HepG2 (cell line): Measurements from ENCODE around the gene SASS6. TPM values are rescaled to one million over a fixed set of nuclear protein-coding genes. Genes with fewer than 3 reads are reported as not detected.

Experiments
- ATAC-seq: fragments of 200-7000 bp; cut with Tn5 transposase; 3 replicates; pipeline ENCODE4 v1.9.1; 2020; ENCODE audit warnings: mild to moderate bottlenecking, moderate library complexity
- BruUV-seq: library from RNA; stranded (reverse); fragments of 400-500 nt; replicated peaks from 2 replicates; lab custom pipeline; 2021; lab: Mats Ljungman, UMichigan
- CTCF ChIA-PET: fragments of 300-600 bp; formaldehyde crosslinking; extraction: SDS; loops from one replicate; lab custom pipeline; 2021; ENCODE audit warnings: low total read pairs, inconsistent platforms, low intra/inter-chr PET ratio; lab: Yijun Ruan, JAX
- POLR2A ChIA-PET: fragments of 350-600 bp; sonication (Branson Sonifier 250); formaldehyde crosslinking; loops from one replicate; lab custom pipeline; 2020; ENCODE audit warnings: antibody characterized with exemption, inconsistent platforms; lab: Yijun Ruan, JAX
- DNase-seq: peaks from one replicate; pipeline ENCODE4 v3.0.0-alpha.2; 2015; ENCODE audit warnings: low spot score
- FAIRE-seq: peaks from 3 replicates; lab custom pipeline; 2011; peaks lifted over from hg19 to GRCh38; lab: Jason Lieb, UNC
- H2AFZ ChIP-seq: one replicate; pipeline ENCODE4 v1.6.1; 2011; ENCODE audit warnings: low read length, inconsistent platforms
- H3K27ac ChIP-seq: fragments of 300-600 bp; 3 replicates; pipeline ENCODE4 v1.8.0; 2011; ENCODE audit warnings: mixed run types, mild to moderate bottlenecking, mixed read lengths, low read length, inconsistent platforms; ENCODE audit not compliant: insufficient read depth; ENCODE audit errors: extremely low read length
- H3K27me3 ChIP-seq, 2 experiments: fragments of 200-600 bp in 1 of 2; 2 replicates in 1 of 2; 3 replicates in 1 of 2; pipeline versions ENCODE4 v1.6.0 to v1.8.0; 2011; ENCODE audit warnings: low read length in 2 of 2, mild to moderate bottlenecking in 2 of 2, moderate library complexity in 2 of 2, inconsistent platforms in 1 of 2; ENCODE audit not compliant: insufficient read depth in 2 of 2, control insufficient read depth in 1 of 2
- H3K36me3 ChIP-seq, 2 experiments: fragments of 200-600 bp in 1 of 2; replicated peaks in 1 of 2; 2 replicates in 1 of 2; 3 replicates in 1 of 2; pipeline versions ENCODE4 v1.5.1 to v1.8.0; 2011; ENCODE audit warnings: low read length in 2 of 2, inconsistent platforms in 1 of 2; ENCODE audit not compliant: insufficient read depth in 2 of 2, control insufficient read depth in 1 of 2
- H3K4me1 ChIP-seq: 2 replicates; pipeline ENCODE4 v1.5.1; 2012; ENCODE audit warnings: low read length, inconsistent platforms; ENCODE audit not compliant: insufficient read depth
- H3K4me2 ChIP-seq: 2 replicates; pipeline ENCODE4 v1.6.0; 2011; ENCODE audit warnings: low read depth, low read length, inconsistent platforms
- H3K4me3 ChIP-seq, 3 experiments: fragments of 200-600 bp in 1 of 3; sonication (generic), shearing (Covaris generic) in 1 of 3; replicated peaks in 1 of 3; 2 replicates each; pipeline ENCODE4 v1.5.1; 2011 to 2016; ENCODE audit warnings: low read length in 3 of 3, inconsistent platforms in 2 of 3, low read depth in 2 of 3, mild to moderate bottlenecking in 2 of 3, control low read depth in 1 of 3, mixed read lengths in 1 of 3; ENCODE audit not compliant: insufficient read depth in 1 of 3
- H3K79me2 ChIP-seq: one replicate; pipeline ENCODE4 v1.6.1; 2011; ENCODE audit warnings: low read length, inconsistent platforms; ENCODE audit not compliant: insufficient read depth
- H3K9ac ChIP-seq: 2 replicates; pipeline ENCODE4 v1.6.0; 2011; ENCODE audit warnings: mild to moderate bottlenecking, low read depth, low read length, inconsistent platforms; ENCODE audit not compliant: insufficient read depth
- H3K9me3 ChIP-seq: 2 replicates; pipeline ENCODE4 v1.5.1; 2012; ENCODE audit warnings: mild to moderate bottlenecking, low read length
- H4K20me1 ChIP-seq: 2 replicates; pipeline ENCODE4 v1.6.0; 2011; ENCODE audit warnings: inconsistent platforms, mild to moderate bottlenecking, low read length, moderate library complexity; ENCODE audit not compliant: insufficient read depth
- KLF11 ChIP-seq: IDR thresholded peaks from 2 replicates; pipeline ENCODE4 v1.6.1; 2016; ENCODE audit warnings: missing compliant biosample characterization
- PRDM4 ChIP-seq: sonication (generic); formaldehyde crosslinking; IDR thresholded peaks from 2 replicates; pipeline ENCODE4 v1.9.0; 2021; ENCODE audit warnings: missing genetic modification reagents, borderline replicate concordance
- PRMT3 ChIP-seq: sonication (generic); formaldehyde crosslinking; IDR thresholded peaks from 2 replicates; pipeline ENCODE4 v1.8.1; 2022; ENCODE audit warnings: low read depth, mild to moderate bottlenecking, moderate library complexity, missing genetic modification reagents, borderline replicate concordance
- RFX1 ChIP-seq: fragments of 450-650 bp; IDR thresholded peaks from 2 replicates; pipeline ENCODE4 v1.6.1; 2017
- RXRB ChIP-seq: IDR thresholded peaks from 2 replicates; pipeline ENCODE4 v1.6.1; 2016; ENCODE audit warnings: borderline replicate concordance, missing genetic modification reagents, missing compliant biosample characterization
- SIX4 ChIP-seq: sonication (generic); formaldehyde crosslinking; IDR thresholded peaks from 2 replicates; pipeline ENCODE4 v1.4.0; 2020; ENCODE audit warnings: missing genetic modification reagents
- ZNF142 ChIP-seq: sonication (generic); formaldehyde crosslinking; IDR thresholded peaks from 2 replicates; pipeline ENCODE4 v1.4.0; 2020; ENCODE audit warnings: missing genetic modification reagents
- ZNF75D ChIP-seq: sonication (generic); formaldehyde crosslinking; IDR thresholded peaks from 2 replicates; pipeline ENCODE4 v1.8.1; 2023; ENCODE audit warnings: missing genetic modification reagents, mild to moderate bottlenecking, borderline replicate concordance
- WGBS: methylation state at CpG from one replicate; pipeline ENCODE4 v1.1.6; 2017; ENCODE audit warnings: low lambda C conversion rate; 5-methylcytosine and 5-hydroxymethylcytosine counted together
- in situ Hi-C: cut with HindIII; loops from 2 replicates; pipeline ENCODE4 v1.10.0; 2017; ENCODE audit warnings: low pct_unique_long_range_greater_than_20kb; ENCODE audit not compliant: extremely low pct_ligation_motif_present
- intact Hi-C: fragments of 100-400 bp; cut with micrococcal nuclease; formaldehyde crosslinking; loops from one replicate; pipeline ENCODE4 v1.10.0; 2022; ENCODE audit not compliant: unreplicated experiment
- polyA plus RNA-seq, 8 experiments: library from polyadenylated mRNA; depleted of rRNA in 3 of 8; stranded (reverse) in 7 of 8; unstranded in 1 of 8; fragments of >200 nt; fragmentation: Illumina TruSeq in 4 of 8; extraction: Trizol in 4 of 8; gene quantifications; 2 replicates each; pipeline versions ENCODE4 v1.2.1 to v1.2.3, GENCODE V29; 2011 to 2016; ENCODE audit warnings: low read depth in 4 of 8, missing spikeins in 1 of 8, mixed read lengths in 1 of 8; ENCODE audit not compliant: insufficient read depth in 1 of 8
- total RNA-seq, 5 experiments: library from RNA; depleted of rRNA; stranded (reverse); fragments of >200 nt; fragmentation: Illumina TruSeq; extraction: Trizol; gene quantifications; 2 replicates each; pipeline ENCODE4 v1.2.3, GENCODE V29; 2016; ENCODE audit warnings: low read depth in 1 of 5
- TF ChIP-seq, protein P1 (sequence below): sonication (generic); formaldehyde crosslinking; conservative IDR thresholded peaks from 2 replicates; pipeline ENCODE4 v1.4.0; 2020; ENCODE audit warnings: missing genetic modification reagents

SASS6 gene
- total and polyA plus RNA-seq, 2 of the 13 experiments (the other 11 are each of a cell fraction or from before 2014, with no cell fraction given) = 2.3 to 10.7 TPM

DNA sequence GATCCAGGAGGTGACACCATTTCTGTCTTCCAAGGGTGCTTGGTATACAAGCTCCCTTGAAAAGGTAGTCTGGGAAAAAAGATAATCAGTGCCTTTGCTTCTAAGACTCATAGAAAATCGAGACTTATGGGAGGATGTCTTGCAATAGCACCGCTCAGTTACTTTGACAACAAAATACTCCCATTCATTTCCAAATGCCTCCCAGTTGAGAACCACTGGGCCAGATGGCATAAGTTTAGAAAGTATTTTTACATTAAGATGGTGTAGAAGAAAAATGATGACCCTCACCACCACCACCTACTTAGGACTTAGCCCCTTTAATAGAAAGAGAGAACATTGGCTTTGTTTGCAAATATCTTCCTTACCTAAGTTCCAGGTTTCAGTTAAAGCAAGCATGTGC is 4.9 kb upstream of the SASS6 start:
- no peak overlapping the region for H2AFZ ChIP-seq
- ChIA-PET POLR2A (no interaction called here), CTCF (no interaction called here)
- intact Hi-C loops (loop anchor here (10.0 kb wide), 1 partner anchor 173 kb away; the partner anchor contains the start of gene SLC35A3), in situ Hi-C loops (no loop called here)
- no peaks in the 10 kb centered on the region for H3K27me3 ChIP-seq
- H3K4me3 ChIP-seq = no peak overlapping the region
- H3K36me3 ChIP-seq = peaks cover 15 to 47% of the 10 kb centered on the region in 2 experiments
- H3K9ac ChIP-seq = no peak overlapping the region
- ATAC-seq (no peak), FAIRE-seq (no peak), DNase-seq (no peak)
- H3K79me2 ChIP-seq = peaks cover 17% of the 10 kb centered on the region
- no peak overlapping the region for H3K4me2 ChIP-seq
- H4K20me1 ChIP-seq = no peaks in the 10 kb centered on the region
- no peak overlapping the region for H3K27ac ChIP-seq
- WGBS = 100% methylated on average over 2 of the region's 2 CpGs
- TF ChIP-seq PRMT3 (CRISPR knock-in tag) (no peak), PRDM4 (CRISPR knock-in tag) (no peak), RXRB (no peak), SIX4 (CRISPR knock-in tag) (no peak), ZNF142 (no peak), ZNF75D (no peak), KLF11 (no peak), RFX1 (no peak)
- TF ChIP-seq, protein P1, sequence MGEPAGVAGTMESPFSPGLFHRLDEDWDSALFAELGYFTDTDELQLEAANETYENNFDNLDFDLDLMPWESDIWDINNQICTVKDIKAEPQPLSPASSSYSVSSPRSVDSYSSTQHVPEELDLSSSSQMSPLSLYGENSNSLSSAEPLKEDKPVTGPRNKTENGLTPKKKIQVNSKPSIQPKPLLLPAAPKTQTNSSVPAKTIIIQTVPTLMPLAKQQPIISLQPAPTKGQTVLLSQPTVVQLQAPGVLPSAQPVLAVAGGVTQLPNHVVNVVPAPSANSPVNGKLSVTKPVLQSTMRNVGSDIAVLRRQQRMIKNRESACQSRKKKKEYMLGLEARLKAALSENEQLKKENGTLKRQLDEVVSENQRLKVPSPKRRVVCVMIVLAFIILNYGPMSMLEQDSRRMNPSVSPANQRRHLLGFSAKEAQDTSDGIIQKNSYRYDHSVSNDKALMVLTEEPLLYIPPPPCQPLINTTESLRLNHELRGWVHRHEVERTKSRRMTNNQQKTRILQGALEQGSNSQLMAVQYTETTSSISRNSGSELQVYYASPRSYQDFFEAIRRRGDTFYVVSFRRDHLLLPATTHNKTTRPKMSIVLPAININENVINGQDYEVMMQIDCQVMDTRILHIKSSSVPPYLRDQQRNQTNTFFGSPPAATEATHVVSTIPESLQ (CRISPR knock-in tag) = no peak
- H3K4me1 ChIP-seq = peaks cover 14% of the 10 kb centered on the region
- H3K9me3 ChIP-seq = no peaks in the 10 kb centered on the region
- BruUV-seq = no TSS peak
